Measurements from ENCODE around the gene CD37.

The CD37 gene

GRCh38 chr19:49342291-49342721 lies 7.1 kb downstream of the CD37 start:
- TF ChIP-seq CSDC2 (CRISPR knock-in tag; IDR thresholded peaks at IDR 0.05), result no peak
- TF ChIP-seq ZFP30 (CRISPR knock-in tag; IDR thresholded peaks at IDR 0.05), result no peak
- TF ChIP-seq ISL1 (CRISPR knock-in tag; IDR thresholded peaks at IDR 0.05), result no peak
- no peak for TF ChIP-seq GLIS3 (CRISPR knock-in tag; IDR thresholded peaks at IDR 0.05)
- no peak for TF ChIP-seq OSR1 (CRISPR knock-in tag; IDR thresholded peaks at IDR 0.05)
- no peak for TF ChIP-seq ZNF565 (CRISPR knock-in tag; conservative IDR thresholded peaks at IDR 0.05; ENCODE audit: low read depth)
- TF ChIP-seq ESRRG (CRISPR knock-in tag; IDR thresholded peaks at IDR 0.05), result no peak
- no peak for TF ChIP-seq PATZ1 (CRISPR knock-in tag; IDR thresholded peaks at IDR 0.05; ENCODE audit: borderline replicate concordance)
- ATAC-seq, result no peak

GRCh38 chr19:49343123-49343522 lies 7.9 kb downstream of the CD37 start:
- ATAC-seq, result no peak
- TF ChIP-seq ZC3H10 (CRISPR knock-in tag; IDR thresholded peaks at IDR 0.05) (no peak), ESRRG (CRISPR knock-in tag; IDR thresholded peaks at IDR 0.05) (no peak), CSDC2 (CRISPR knock-in tag; IDR thresholded peaks at IDR 0.05) (no peak), PATZ1 (CRISPR knock-in tag; IDR thresholded peaks at IDR 0.05; ENCODE audit: borderline replicate concordance) (no peak)

GRCh38 chr19:49344505-49345423 lies 9.6 kb downstream of the CD37 start:
- ATAC-seq, result no peak
- TF ChIP-seq ISL1 (CRISPR knock-in tag; IDR thresholded peaks at IDR 0.05) (no peak), RARB (CRISPR knock-in tag; IDR thresholded peaks at IDR 0.05) (no peak), GLIS3 (CRISPR knock-in tag; IDR thresholded peaks at IDR 0.05) (no peak), SNAI2 (CRISPR knock-in tag; IDR thresholded peaks at IDR 0.05) (no peak), TSHZ2 (CRISPR knock-in tag; IDR thresholded peaks at IDR 0.05) (no peak), OSR1 (CRISPR knock-in tag; IDR thresholded peaks at IDR 0.05) (no peak), CREB5 (CRISPR knock-in tag; IDR thresholded peaks at IDR 0.05; ENCODE audit: low read depth) (no peak), TCF4 (CRISPR knock-in tag; IDR thresholded peaks at IDR 0.05; ENCODE audit: borderline replicate concordance) (no peak), ZNF8 (CRISPR knock-in tag; IDR thresholded peaks at IDR 0.05) (no peak), PPARA (CRISPR knock-in tag; IDR thresholded peaks at IDR 0.05; ENCODE audit: borderline replicate concordance) (no peak), ZNF565 (CRISPR knock-in tag; conservative IDR thresholded peaks at IDR 0.05; ENCODE audit: low read depth) (no peak), ZNF70 (CRISPR knock-in tag; IDR thresholded peaks at IDR 0.05) (no peak), CSRNP3 (CRISPR knock-in tag; IDR thresholded peaks at IDR 0.05) (no peak), BACH2 (CRISPR knock-in tag; IDR thresholded peaks at IDR 0.05; ENCODE audit: borderline replicate concordance) (no peak), ZC3H10 (CRISPR knock-in tag; IDR thresholded peaks at IDR 0.05) (no peak), POU6F1 (CRISPR knock-in tag; IDR thresholded peaks at IDR 0.05; ENCODE audit: borderline replicate concordance, low read depth) (no peak), ZFP30 (CRISPR knock-in tag; IDR thresholded peaks at IDR 0.05) (no peak), PATZ1 (CRISPR knock-in tag; IDR thresholded peaks at IDR 0.05; ENCODE audit: borderline replicate concordance) (no peak)

Measured in SK-N-SH treated with all-trans-retinoic acid at 6 μM for 48 hours (cell line).